ENCODE results near the gene FCSK. TPM values are rescaled to one million over a fixed set of nuclear protein-coding genes. Genes with fewer than 3 reads are reported as not detected.

The FCSK gene
- total and polyA plus RNA-seq, 2 of the 13 experiments (the other 11 are each of a cell fraction or from before 2014, with no cell fraction given) = 9.1 to 19.2 TPM

- TF ChIP-seq ZNF597 (CRISPR knock-in tag; IDR thresholded peaks at IDR 0.05) = peak; percentile 99
- TF ChIP-seq RNF2 (conservative IDR thresholded peaks at IDR 0.05; ENCODE audit: low read depth) = no peak
- peak; percentile 90; the same call in 1 of the 2 replicates for TF ChIP-seq ZNF354B (CRISPR knock-in tag; IDR thresholded peaks at IDR 0.05)
- TF ChIP-seq ZC3H13 (CRISPR knock-in tag; IDR thresholded peaks at IDR 0.05) = peak; percentile 62; the same call in 1 of the 2 replicates
- peak; percentile 96 for TF ChIP-seq SRSF1 (optimal IDR thresholded peaks at IDR 0.05; ENCODE audit: low read depth, low read length)
- TF ChIP-seq ZNF772 (CRISPR knock-in tag; IDR thresholded peaks at IDR 0.05) = no peak; the same call in 1 of the 2 replicates
- TF ChIP-seq ZNF552 (CRISPR knock-in tag; IDR thresholded peaks at IDR 0.05; ENCODE audit: borderline replicate concordance) = no peak; the same call in 1 of the 2 replicates
- 0 out of 2 replicates have a peak, but pooled peaks have one; percentile 12 for TF ChIP-seq MAFG (CRISPR knock-in tag; IDR thresholded peaks at IDR 0.05)
- peak; percentile 95; the same call in 1 of the 2 replicates for TF ChIP-seq ZNF333 (CRISPR knock-in tag; IDR thresholded peaks at IDR 0.05; ENCODE audit: borderline replicate concordance)
- TF ChIP-seq ZBTB7B (CRISPR knock-in tag; IDR thresholded peaks at IDR 0.05) = no peak
- TF ChIP-seq ZNF891 (CRISPR knock-in tag; IDR thresholded peaks at IDR 0.05) = no peak; the same call in 1 of the 2 replicates
- no peak for TF ChIP-seq REST (IDR thresholded peaks at IDR 0.05; ENCODE audit: borderline replicate concordance in 1 of 2, low read depth in 1 of 2, low read length in 2 of 2)
- peak; percentile 19; the same call in 1 of the 2 replicates for TF ChIP-seq FOSL2 (CRISPR knock-in tag; IDR thresholded peaks at IDR 0.05)
- peak; percentile 73 for TF ChIP-seq ZSCAN25 (CRISPR knock-in tag; IDR thresholded peaks at IDR 0.05)
- TF ChIP-seq ZKSCAN5 (CRISPR knock-in tag; IDR thresholded peaks at IDR 0.05) = no peak
- peak; percentile 95 for TF ChIP-seq ZNF143 (CRISPR knock-in tag; IDR thresholded peaks at IDR 0.05)
- TF ChIP-seq, protein P1, sequence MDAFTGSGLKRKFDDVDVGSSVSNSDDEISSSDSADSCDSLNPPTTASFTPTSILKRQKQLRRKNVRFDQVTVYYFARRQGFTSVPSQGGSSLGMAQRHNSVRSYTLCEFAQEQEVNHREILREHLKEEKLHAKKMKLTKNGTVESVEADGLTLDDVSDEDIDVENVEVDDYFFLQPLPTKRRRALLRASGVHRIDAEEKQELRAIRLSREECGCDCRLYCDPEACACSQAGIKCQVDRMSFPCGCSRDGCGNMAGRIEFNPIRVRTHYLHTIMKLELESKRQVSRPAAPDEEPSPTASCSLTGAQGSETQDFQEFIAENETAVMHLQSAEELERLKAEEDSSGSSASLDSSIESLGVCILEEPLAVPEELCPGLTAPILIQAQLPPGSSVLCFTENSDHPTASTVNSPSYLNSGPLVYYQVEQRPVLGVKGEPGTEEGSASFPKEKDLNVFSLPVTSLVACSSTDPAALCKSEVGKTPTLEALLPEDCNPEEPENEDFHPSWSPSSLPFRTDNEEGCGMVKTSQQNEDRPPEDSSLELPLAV (CRISPR knock-in tag; conservative IDR thresholded peaks at IDR 0.05; ENCODE audit: low read depth) = no peak
- TF ChIP-seq ZNF710 (CRISPR knock-in tag; IDR thresholded peaks at IDR 0.05; ENCODE audit: borderline replicate concordance) = peak; percentile 72; the same call in 1 of the 2 replicates
- no peak for TF ChIP-seq PCBP2 (optimal IDR thresholded peaks at IDR 0.05; ENCODE audit: low read depth, low read length, poor library complexity, severe bottlenecking)
- TF ChIP-seq SP2 (CRISPR knock-in tag; IDR thresholded peaks at IDR 0.05) = no peak; the same call in none of the 2 replicates
These were observed 15.2 kb upstream of the FCSK start, which contains the start of gene ST3GAL2 (continued) for GRCh38 chr16:70438969-70439862.

All from HepG2 (cell line).